Smooth muscle cell of the umbilical artery (primary cell): ENCODE measurements around the gene VEPH1. TPM values are rescaled to one million over a fixed set of nuclear protein-coding genes. Genes with fewer than 3 reads are reported as not detected.

Source experiments
- total RNA-seq: library from RNA; depleted of rRNA; stranded (reverse); fragments of >200 nt; gene quantifications from 2 replicates; pipeline ENCODE4 v1.2.3, GENCODE V29; 2014

The VEPH1 gene
- 67.7 and 93.5 TPM in 2 replicates for total RNA-seq

GRCh38 chr3:157502916-157503595 is at the start of gene VEPH1:
Gene VEPH1, minus strand, starts transcription at chr3:157503416. Its CDS starts 8,067 bp downstream, at chr3:157495349.

GRCh38 chr3:157436583-157437291 is 66.5 kb downstream of the VEPH1 start, which contains the start of gene PTX3:
Gene PTX3, plus strand, starts transcription at chr3:157436850. Its CDS starts 84 bp downstream, at chr3:157436934.

Other genes starting within 250 kb of the VEPH1 start
- gene PTX3, start 66.6 kb downstream of the VEPH1 start, total RNA-seq, result 287 and 687 TPM in 2 replicates